ENCODE measurements around the gene UNC119B.

Gene UNC119B

GRCh38 chr12:120687578-120688289, 22.5 kb upstream of the UNC119B start:
- in situ Hi-C loops (cut with HindIII; ENCODE audit: low sequenced_read_pairs): no loop called here

GRCh38 chr12:120688527-120689071, 21.7 kb upstream of the UNC119B start:
- in situ Hi-C loops (cut with HindIII; ENCODE audit: low sequenced_read_pairs): no loop called here

GRCh38 chr12:120689397-120690082, 20.7 kb upstream of the UNC119B start:
- in situ Hi-C loops (cut with HindIII; ENCODE audit: low sequenced_read_pairs): loop anchor here (10.0 kb wide), 1 partner anchor 595 kb away; no protein-coding TSS in a partner anchor

- in situ Hi-C loops (cut with HindIII; ENCODE audit: low sequenced_read_pairs): loop anchor here (10.0 kb wide), 1 partner anchor 595 kb away; no protein-coding TSS in a partner anchor
Observed at GRCh38 chr12:120690083-120690450, 20.2 kb upstream of the UNC119B start.

GRCh38 chr12:120690978-120691377, 19.3 kb upstream of the UNC119B start:
- in situ Hi-C loops (cut with HindIII; ENCODE audit: low sequenced_read_pairs): loop anchor here (10.0 kb wide), 1 partner anchor 594 kb away; no protein-coding TSS in a partner anchor

- in situ Hi-C loops (cut with HindIII; ENCODE audit: low sequenced_read_pairs): loop anchor here (10.0 kb wide), 1 partner anchor 592 kb away; no protein-coding TSS in a partner anchor
Observed at GRCh38 chr12:120692524-120693033, 17.7 kb upstream of the UNC119B start.

- in situ Hi-C loops (cut with HindIII; ENCODE audit: low sequenced_read_pairs): loop anchor here (10.0 kb wide), 1 partner anchor 591 kb away; no protein-coding TSS in a partner anchor
Observed at GRCh38 chr12:120693848-120694247, 16.4 kb upstream of the UNC119B start.

- in situ Hi-C loops (cut with HindIII; ENCODE audit: low sequenced_read_pairs): loop anchor here (5.0 to 10.0 kb wide), 3 partner anchors 49 to 588 kb away; no protein-coding TSS in a partner anchor
Observed at GRCh38 chr12:120696626-120697025, 13.6 kb upstream of the UNC119B start.

GRCh38 chr12:120697344-120697743, 12.9 kb upstream of the UNC119B start:
- in situ Hi-C loops (cut with HindIII; ENCODE audit: low sequenced_read_pairs): loop anchor here (5.0 to 10.0 kb wide), 3 partner anchors 50 to 587 kb away; no protein-coding TSS in a partner anchor

- in situ Hi-C loops (cut with HindIII; ENCODE audit: low sequenced_read_pairs): loop anchor here (5.0 to 10.0 kb wide), 3 partner anchors 51 to 586 kb away; no protein-coding TSS in a partner anchor
Observed at GRCh38 chr12:120698665-120699064, 11.6 kb upstream of the UNC119B start.

- in situ Hi-C loops (cut with HindIII; ENCODE audit: low sequenced_read_pairs): loop anchor here (5.0 to 10.0 kb wide), 3 partner anchors 52 to 585 kb away; no protein-coding TSS in a partner anchor
Observed at GRCh38 chr12:120699553-120699952, 10.7 kb upstream of the UNC119B start.

GRCh38 chr12:120700886-120701285, 9.4 kb upstream of the UNC119B start:
- in situ Hi-C loops (cut with HindIII; ENCODE audit: low sequenced_read_pairs): no loop called here

GRCh38 chr12:120702637-120703036, 7.6 kb upstream of the UNC119B start:
- in situ Hi-C loops (cut with HindIII; ENCODE audit: low sequenced_read_pairs): no loop called here

GRCh38 chr12:120703311-120703942, 6.8 kb upstream of the UNC119B start:
- in situ Hi-C loops (cut with HindIII; ENCODE audit: low sequenced_read_pairs): no loop called here

GRCh38 chr12:120705618-120706017, 4.6 kb upstream of the UNC119B start:
- in situ Hi-C loops (cut with HindIII; ENCODE audit: low sequenced_read_pairs): no loop called here

GRCh38 chr12:120706029-120706428, 4.2 kb upstream of the UNC119B start:
- in situ Hi-C loops (cut with HindIII; ENCODE audit: low sequenced_read_pairs): no loop called here

- in situ Hi-C loops (cut with HindIII; ENCODE audit: low sequenced_read_pairs): no loop called here
Observed at GRCh38 chr12:120708651-120709050, 1.6 kb upstream of the UNC119B start.

GRCh38 chr12:120710805-120711296, 593 bp downstream of the UNC119B start:
- in situ Hi-C loops (cut with HindIII; ENCODE audit: low sequenced_read_pairs): no loop called here

- in situ Hi-C loops (cut with HindIII; ENCODE audit: low sequenced_read_pairs): no loop called here
Observed at GRCh38 chr12:120711411-120711810, 1.2 kb downstream of the UNC119B start.

- in situ Hi-C loops (cut with HindIII; ENCODE audit: low sequenced_read_pairs): no loop called here
Observed at GRCh38 chr12:120712610-120713009, 2.4 kb downstream of the UNC119B start.
